Measurements from ENCODE around the gene SRI.
"Not testable (repeated sequence)": the region's sequence is repeated elsewhere in the genome, so short reads cannot be mapped to it uniquely, and the experiment has no call there.

The SRI gene

DNA sequence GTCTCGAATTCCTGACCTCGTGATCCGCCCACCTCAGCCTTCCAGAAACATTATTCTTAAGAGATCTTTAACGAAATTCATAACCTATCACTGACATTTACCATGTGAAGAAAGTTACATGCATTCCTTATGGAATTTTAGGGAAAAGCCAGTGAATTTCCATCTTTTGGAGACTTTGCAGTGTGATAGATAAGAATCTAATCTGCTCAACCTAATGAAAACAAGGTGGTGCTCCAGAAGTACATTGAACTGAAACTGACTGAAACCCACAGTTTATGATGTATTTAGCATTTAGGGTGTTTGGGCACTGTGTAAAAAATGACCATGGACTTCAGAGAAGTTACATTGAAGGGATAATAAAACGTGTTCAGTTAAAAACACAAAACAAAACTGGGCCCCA, 43.6 kb downstream of the SRI start:
- no peak for DNase-seq (ENCODE audit: low read depth, low spot score)

DNA sequence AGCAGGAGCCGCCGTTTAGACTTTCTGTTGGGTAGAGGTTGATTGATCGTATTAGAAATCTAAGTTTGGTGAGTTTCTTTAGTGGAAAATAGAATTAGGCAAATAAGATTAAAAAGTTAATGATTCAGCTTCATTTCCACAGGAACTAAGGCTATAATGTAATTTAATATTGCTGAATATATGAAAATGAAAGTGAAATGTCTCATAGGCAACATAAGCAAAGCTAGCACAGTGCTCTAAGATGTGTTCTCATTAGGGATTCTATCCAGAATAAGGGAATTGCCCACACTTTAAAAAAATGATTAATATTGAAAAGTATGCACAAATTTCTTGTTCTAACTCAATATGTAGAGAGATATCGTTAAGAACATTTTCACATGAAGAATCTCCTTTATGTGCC, 47.0 kb downstream of the SRI start:
- DNase-seq (ENCODE audit: low read depth, low spot score): no peak

DNA sequence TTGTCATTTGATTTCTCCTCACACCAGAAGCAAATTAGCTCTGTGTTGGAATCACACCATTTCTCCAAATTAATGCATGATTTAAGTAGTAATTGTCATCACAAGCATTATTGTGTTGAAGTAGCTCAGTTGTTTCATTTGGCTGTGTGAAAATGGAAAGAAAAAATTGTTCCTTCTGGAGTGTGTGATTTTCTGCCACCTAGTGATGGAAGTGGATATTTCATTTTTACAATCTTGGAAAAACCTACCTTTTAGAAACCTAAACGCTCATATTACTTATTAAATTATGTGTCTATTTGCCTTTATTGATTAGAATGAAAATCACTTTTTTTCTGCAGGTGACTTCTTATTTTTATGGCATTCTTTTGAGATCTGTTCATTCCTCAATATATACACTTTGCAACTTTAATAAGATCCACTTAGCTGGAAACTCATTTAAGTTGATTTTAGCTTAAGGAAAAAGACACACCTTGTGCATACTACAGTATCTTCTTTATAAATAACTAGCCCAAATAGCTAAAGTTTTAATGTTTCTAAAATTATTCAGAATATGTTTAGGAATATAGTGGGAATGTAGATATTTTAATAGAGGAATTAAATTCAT, 50.0 kb downstream of the SRI start:
- no peak for DNase-seq (ENCODE audit: low read depth, low spot score)

DNA sequence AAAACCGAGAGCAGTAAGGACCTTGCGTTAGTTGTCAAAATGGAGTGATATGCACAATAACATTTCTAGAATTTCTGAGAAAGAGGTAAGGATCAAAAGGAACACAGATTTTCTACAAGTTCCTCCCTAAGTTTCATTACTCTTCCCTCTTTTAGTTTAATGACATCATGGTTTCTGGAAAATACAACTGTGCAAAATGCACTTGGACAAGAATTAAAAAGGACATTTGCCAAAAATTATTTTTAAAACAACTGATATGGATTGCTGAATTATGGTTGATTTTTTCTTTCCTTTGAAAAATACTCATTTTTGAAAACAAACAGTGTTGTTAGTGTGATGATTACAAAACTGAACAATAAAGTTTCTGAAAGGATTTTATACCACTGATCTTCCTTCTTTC, 52.1 kb downstream of the SRI start:
- DNase-seq (ENCODE audit: low read depth, low spot score): no peak

DNA sequence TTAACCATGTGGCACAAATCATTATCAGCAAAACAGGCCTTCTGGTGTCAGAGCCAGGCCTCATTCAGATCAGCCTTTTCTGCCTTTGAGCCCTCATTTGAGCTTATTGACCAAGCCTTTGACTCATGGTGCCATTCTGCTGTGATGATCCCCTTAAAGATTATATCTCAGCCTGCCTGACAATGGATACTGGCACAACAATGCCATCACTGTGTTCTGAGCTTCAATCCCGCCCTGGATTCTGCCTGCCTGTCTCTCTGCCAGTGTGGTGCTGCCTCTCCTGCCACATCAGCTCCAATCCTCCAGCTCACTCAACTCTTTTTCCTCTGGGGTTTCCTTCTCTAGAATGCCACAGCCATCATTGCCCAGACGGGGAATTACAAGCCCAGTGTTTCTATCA, 52.6 kb downstream of the SRI start:
- no peak for DNase-seq (ENCODE audit: low read depth, low spot score)

DNA sequence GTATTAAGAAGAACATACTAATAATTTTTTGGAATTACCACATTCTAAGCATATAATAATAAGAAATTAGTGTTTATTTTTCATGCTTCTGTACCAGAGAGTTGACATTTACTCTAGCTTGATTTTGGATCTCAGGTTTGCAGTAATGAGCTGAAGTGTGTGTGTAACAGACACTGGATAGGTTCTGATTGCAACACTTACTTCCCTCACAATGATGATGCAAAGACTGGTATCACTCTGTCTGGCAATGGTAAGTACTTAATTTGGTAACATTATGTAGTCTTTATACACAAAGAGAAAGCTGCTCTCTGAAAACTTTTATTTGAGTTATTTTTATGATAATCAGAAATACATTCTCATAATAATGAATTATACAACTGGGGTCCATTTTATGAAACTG, 54.1 kb downstream of the SRI start:
- DNase-seq (ENCODE audit: low read depth, low spot score): no peak

DNA sequence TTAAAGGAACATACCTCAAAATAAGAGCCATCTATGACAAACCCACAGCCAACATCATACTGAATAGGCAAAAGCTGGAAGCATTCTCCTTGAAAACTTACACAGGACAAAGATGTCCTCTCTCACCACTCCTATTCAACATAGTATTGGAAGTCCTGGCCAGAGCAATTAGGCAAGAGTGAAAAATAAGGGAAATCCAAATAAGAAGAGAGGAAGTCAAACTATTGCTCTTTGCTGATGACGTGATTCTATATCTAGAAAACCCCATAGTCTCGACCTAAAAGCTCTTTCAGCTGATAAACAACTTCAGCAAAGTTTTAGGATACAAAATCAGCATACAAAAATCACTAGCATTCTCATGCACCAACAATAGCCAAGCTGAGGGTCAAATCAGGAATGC, 60.1 kb downstream of the SRI start:
- DNase-seq (ENCODE audit: low read depth, low spot score): not testable (repeated sequence)

DNA sequence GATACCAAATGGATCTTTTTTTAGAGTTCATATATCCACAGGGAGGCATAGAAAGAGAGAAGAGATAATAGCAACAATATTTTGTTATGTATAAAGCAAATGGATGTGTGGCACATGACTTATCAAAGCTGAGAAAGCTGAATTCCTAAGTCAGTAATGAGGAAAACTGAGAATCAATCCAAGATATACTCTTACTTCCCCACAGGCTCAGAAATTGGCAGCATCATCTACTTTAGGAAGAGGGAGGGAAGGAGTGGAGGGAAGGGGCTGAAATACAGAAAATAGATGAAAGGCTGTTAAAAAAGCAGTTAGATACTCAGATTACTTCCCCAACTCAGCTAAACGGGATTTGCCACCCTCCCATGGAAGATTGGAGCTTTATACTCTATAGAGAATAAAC, 63.5 kb downstream of the SRI start:
- no peak for DNase-seq (ENCODE audit: low read depth, low spot score)

DNA sequence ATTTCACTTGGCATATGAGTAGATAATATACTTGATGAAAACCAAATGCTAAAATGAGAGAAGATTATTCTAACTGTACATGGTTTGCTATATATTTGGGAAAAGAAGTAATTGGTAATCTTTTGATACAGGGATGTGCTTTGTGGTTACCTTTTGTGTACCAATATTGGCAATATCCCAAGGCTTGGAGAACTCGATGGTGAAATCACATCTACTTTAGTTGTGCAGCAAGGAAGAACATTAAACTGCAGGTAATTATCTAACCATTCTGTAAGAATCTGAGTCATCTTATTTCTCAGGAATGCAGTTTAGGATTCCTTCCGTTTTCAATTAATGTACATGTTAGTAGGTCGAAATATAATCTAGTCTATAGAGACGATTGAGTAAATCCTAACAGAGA, 64.1 kb downstream of the SRI start:
- DNase-seq (ENCODE audit: low read depth, low spot score): no peak
